Measurements from ENCODE around the gene RWDD3. TPM values are rescaled to one million over a fixed set of nuclear protein-coding genes. Genes with fewer than 3 reads are reported as not detected.

Gene RWDD3
- total and polyA plus RNA-seq, 2 donors (not counting 3 experiments of a cell fraction or from before 2014, with no cell fraction given): 9.3 to 12.1 TPM

DNA sequence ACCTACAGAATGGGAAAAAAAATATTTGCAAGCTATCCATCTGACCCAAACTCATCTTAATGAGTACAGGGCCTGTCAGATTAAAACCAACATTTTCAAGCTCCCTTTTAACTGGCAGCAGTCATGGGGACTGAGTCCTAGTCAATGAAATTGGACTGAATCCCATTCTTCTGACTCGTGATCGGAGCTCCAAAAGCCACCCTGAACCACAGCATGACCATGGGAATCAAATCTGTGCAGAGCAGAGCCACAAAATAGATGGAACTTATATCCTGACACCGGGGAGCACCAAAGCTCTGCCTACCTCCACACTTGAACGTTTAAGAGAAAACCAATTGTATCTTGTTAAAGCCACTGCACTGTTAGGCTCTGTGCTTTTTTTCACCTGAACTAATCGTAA, 5.0 kb upstream of the RWDD3 start:
- no peak overlapping the region for H3K4me2 ChIP-seq (ENCODE audit: insufficient read depth, low read length)
- FAIRE-seq: no peak
- H3K36me3 ChIP-seq (ENCODE audit: control insufficient read depth in 2 of 2, extremely low read depth in 1 of 2, insufficient read depth in 2 of 2, low read length in 2 of 2): no peaks in the 10 kb centered on the region
- no peak overlapping the region for H3K4me3 ChIP-seq (replicated peaks in 1 of 3; ENCODE audit: insufficient read depth in 1 of 3, low read depth in 1 of 3, low read length in 3 of 3)
- H3K9me1 ChIP-seq (replicated peaks; ENCODE audit: control insufficient read depth, extremely low read depth, insufficient read depth, low read length): no peaks in the 10 kb centered on the region
- no peaks in the 10 kb centered on the region for H4K20me1 ChIP-seq (replicated peaks; ENCODE audit: control insufficient read depth, extremely low read depth, insufficient read depth, low read length)
- H3K4me1 ChIP-seq (ENCODE audit: control insufficient read depth, extremely low read depth, insufficient read depth, low read length): peaks cover 8% of the 10 kb centered on the region
- ChIA-PET POLR2A (no interaction called here), CTCF (no interaction called here)
- no TSS peak for BruUV-seq (replicated peaks)
- no peaks in the 10 kb centered on the region for H3K9me3 ChIP-seq (replicated peaks; ENCODE audit: control insufficient read depth, insufficient read depth, low read length)
- TF ChIP-seq, protein P1, sequence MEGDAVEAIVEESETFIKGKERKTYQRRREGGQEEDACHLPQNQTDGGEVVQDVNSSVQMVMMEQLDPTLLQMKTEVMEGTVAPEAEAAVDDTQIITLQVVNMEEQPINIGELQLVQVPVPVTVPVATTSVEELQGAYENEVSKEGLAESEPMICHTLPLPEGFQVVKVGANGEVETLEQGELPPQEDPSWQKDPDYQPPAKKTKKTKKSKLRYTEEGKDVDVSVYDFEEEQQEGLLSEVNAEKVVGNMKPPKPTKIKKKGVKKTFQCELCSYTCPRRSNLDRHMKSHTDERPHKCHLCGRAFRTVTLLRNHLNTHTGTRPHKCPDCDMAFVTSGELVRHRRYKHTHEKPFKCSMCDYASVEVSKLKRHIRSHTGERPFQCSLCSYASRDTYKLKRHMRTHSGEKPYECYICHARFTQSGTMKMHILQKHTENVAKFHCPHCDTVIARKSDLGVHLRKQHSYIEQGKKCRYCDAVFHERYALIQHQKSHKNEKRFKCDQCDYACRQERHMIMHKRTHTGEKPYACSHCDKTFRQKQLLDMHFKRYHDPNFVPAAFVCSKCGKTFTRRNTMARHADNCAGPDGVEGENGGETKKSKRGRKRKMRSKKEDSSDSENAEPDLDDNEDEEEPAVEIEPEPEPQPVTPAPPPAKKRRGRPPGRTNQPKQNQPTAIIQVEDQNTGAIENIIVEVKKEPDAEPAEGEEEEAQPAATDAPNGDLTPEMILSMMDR (IDR thresholded peaks at IDR 0.05; ENCODE audit: extremely low read depth in 1 of 2, insufficient read depth in 1 of 2, low read depth in 1 of 2, low read length in 2 of 2): no peak
- no peak for TF ChIP-seq POLR2AphosphoS5 (IDR thresholded peaks at IDR 0.05; ENCODE audit: insufficient read depth, low read depth, low read length)
- H3K9ac ChIP-seq (replicated peaks; ENCODE audit: extremely low read depth, insufficient read depth, low read length): no peak overlapping the region
- H3K79me2 ChIP-seq (ENCODE audit: control insufficient read depth, insufficient read depth, low read length): no peaks in the 10 kb centered on the region
- intact Hi-C loops (cut with micrococcal nuclease): no loop called here
- H3K27ac ChIP-seq (ENCODE audit: insufficient read depth, low read depth, low read length): no peak overlapping the region
- dilution Hi-C loops (cut with MboI; ENCODE audit: extremely low pct_ligation_motif_present, low sequenced_read_pairs): no loop called here
- no peak overlapping the region for H2AFZ ChIP-seq (ENCODE audit: low read depth, low read length)
- no peak for DNase-seq (ENCODE audit: low read depth, low spot score)
- peaks cover 12% of the 10 kb centered on the region in 2 experiments for H3K27me3 ChIP-seq (ENCODE audit: control insufficient read depth in 2 of 2, insufficient read depth in 2 of 2, low read length in 2 of 2)

DNA sequence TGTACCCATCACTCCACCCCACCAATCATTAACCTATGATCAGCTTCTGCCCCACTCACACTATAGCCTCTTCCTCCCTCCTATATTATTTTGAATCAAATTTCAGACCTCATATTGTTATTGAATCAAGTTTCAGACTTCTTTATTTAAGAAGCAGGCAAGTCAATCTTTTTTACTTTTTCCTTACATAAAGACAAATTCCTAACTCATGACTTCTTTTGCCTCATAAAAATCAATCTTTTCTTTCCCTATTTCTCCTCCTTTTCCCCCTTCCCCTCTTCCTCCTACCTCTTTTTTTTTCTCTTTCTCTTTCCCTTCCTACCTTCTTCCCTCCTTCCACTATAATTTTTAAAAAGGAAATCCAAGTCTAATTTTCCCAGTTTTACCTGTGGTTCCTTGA, 4.3 kb upstream of the RWDD3 start:
- intact Hi-C loops (cut with micrococcal nuclease) (loop anchor here (10.0 kb wide), 1 partner anchor 115 kb away; the partner anchor contains the start of gene TLCD4), dilution Hi-C loops (cut with MboI; ENCODE audit: extremely low pct_ligation_motif_present, low sequenced_read_pairs) (no loop called here)
- no peak for TF ChIP-seq POLR2A (IDR thresholded peaks at IDR 0.05; ENCODE audit: low read depth, low read length)
- TF ChIP-seq JUN (IDR thresholded peaks at IDR 0.05; ENCODE audit: borderline replicate concordance, insufficient read depth, insufficient read length, low read depth): no peak
- Histone ChIP-seq H3K9me3 (replicated peaks; ENCODE audit: control insufficient read depth, insufficient read depth, low read length) (no peaks in the 10 kb centered on the region), H3K4me2 (ENCODE audit: insufficient read depth, low read length) (no peak overlapping the region), H3K9ac (replicated peaks; ENCODE audit: extremely low read depth, insufficient read depth, low read length) (no peak overlapping the region), H4K20me1 (replicated peaks; ENCODE audit: control insufficient read depth, extremely low read depth, insufficient read depth, low read length) (no peaks in the 10 kb centered on the region), H3K4me3 (replicated peaks in 1 of 3; ENCODE audit: insufficient read depth in 1 of 3, low read depth in 1 of 3, low read length in 3 of 3) (no peak overlapping the region), H3K27me3 (ENCODE audit: control insufficient read depth in 2 of 2, insufficient read depth in 2 of 2, low read length in 2 of 2) (peaks cover 12% of the 10 kb centered on the region in 2 experiments), H3K79me2 (ENCODE audit: control insufficient read depth, insufficient read depth, low read length) (peaks cover 2% of the 10 kb centered on the region), H2AFZ (ENCODE audit: low read depth, low read length) (no peak overlapping the region), H3K27ac (ENCODE audit: insufficient read depth, low read depth, low read length) (no peak overlapping the region), H3K4me1 (ENCODE audit: control insufficient read depth, extremely low read depth, insufficient read depth, low read length) (peaks cover 8% of the 10 kb centered on the region), H3K9me1 (replicated peaks; ENCODE audit: control insufficient read depth, extremely low read depth, insufficient read depth, low read length) (no peaks in the 10 kb centered on the region), H3K36me3 (ENCODE audit: control insufficient read depth in 2 of 2, extremely low read depth in 1 of 2, insufficient read depth in 2 of 2, low read length in 2 of 2) (no peaks in the 10 kb centered on the region)
- CTCF ChIA-PET: no interaction called here
- POLR2A ChIA-PET: no interaction called here
- no peak for DNase-seq (ENCODE audit: low read depth, low spot score)
- BruUV-seq (replicated peaks): no TSS peak
- FAIRE-seq: no peak
